22Rv1 (cell line): ENCODE results near the gene TLCD3B.

Source experiments
- ZFX ChIP-seq: fragments of 450-650 bp; IDR thresholded peaks from 2 replicates; pipeline ENCODE4 v1.6.1; 2017; ENCODE audit warnings: antibody characterized with exemption, borderline replicate concordance
- TF ChIP-seq, protein P1 (sequence below): fragments of 450-650 bp; IDR thresholded peaks from 2 replicates; pipeline ENCODE4 v1.5.1; 2017; ENCODE audit warnings: mild to moderate bottlenecking

DNA sequence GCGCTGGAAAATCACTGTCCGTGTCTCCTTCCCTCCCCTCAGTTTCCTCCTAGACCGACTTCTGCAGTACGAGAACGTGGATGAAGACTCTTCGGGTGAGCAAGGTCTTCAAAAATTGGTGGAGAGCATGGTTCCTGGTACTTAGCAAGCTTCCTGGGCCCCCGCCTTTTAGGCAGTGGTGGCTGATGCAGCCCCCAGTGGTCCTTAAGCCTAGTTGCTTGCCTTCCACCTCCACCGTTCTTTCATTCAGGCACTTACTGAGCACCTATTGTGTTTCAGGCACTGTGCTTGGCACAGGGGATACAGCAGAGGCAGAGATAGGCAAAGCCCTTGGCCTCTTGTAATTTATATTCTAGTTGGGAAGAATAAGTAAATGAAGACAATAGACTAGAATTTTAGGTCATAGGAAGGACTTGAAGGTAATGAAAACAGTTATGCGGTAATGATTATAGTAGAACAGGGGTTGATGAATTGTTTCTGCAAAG is 34.3 kb downstream of the TLCD3B start:
- TF ChIP-seq, protein P1, sequence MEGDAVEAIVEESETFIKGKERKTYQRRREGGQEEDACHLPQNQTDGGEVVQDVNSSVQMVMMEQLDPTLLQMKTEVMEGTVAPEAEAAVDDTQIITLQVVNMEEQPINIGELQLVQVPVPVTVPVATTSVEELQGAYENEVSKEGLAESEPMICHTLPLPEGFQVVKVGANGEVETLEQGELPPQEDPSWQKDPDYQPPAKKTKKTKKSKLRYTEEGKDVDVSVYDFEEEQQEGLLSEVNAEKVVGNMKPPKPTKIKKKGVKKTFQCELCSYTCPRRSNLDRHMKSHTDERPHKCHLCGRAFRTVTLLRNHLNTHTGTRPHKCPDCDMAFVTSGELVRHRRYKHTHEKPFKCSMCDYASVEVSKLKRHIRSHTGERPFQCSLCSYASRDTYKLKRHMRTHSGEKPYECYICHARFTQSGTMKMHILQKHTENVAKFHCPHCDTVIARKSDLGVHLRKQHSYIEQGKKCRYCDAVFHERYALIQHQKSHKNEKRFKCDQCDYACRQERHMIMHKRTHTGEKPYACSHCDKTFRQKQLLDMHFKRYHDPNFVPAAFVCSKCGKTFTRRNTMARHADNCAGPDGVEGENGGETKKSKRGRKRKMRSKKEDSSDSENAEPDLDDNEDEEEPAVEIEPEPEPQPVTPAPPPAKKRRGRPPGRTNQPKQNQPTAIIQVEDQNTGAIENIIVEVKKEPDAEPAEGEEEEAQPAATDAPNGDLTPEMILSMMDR, result no peak
- TF ChIP-seq ZFX, result no peak
